Measurements from ENCODE around the gene ARHGAP44. TPM values are rescaled to one million over a fixed set of nuclear protein-coding genes. Genes with fewer than 3 reads are reported as not detected.

ARHGAP44 gene
- total and polyA plus RNA-seq, 2 donors (not counting 3 experiments of a cell fraction or from before 2014, with no cell fraction given): 0.11 to 0.42 TPM

DNA sequence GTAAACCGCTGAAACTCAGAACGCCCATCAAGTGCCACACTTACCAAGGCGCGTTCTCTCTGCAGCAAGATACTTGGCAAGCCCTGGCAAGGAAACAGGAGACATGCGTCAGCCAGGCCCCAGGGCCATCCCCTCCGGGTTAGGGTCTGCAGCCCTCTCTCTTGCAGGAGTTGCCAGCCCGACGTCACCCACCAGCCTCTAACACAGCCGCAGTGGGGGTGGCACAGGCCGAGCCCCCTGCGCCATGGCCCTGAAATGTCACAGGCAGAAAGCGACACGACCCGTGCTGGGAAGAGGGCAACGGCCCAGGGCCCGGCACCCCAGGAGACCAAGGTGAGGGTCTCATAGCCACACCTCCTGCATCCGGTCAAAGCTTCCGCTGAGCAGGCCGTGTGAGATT, 206.6 kb downstream of the ARHGAP44 start:
- TF ChIP-seq POLR2AphosphoS5 (IDR thresholded peaks at IDR 0.05; ENCODE audit: insufficient read depth, low read depth, low read length): no peak
- TF ChIP-seq POLR2A (IDR thresholded peaks at IDR 0.05; ENCODE audit: low read depth, low read length): no peak
- TF ChIP-seq GATA2 (IDR thresholded peaks at IDR 0.05; ENCODE audit: insufficient read depth, insufficient read length, low read depth, low read length): no peak
- TF ChIP-seq, protein P1, sequence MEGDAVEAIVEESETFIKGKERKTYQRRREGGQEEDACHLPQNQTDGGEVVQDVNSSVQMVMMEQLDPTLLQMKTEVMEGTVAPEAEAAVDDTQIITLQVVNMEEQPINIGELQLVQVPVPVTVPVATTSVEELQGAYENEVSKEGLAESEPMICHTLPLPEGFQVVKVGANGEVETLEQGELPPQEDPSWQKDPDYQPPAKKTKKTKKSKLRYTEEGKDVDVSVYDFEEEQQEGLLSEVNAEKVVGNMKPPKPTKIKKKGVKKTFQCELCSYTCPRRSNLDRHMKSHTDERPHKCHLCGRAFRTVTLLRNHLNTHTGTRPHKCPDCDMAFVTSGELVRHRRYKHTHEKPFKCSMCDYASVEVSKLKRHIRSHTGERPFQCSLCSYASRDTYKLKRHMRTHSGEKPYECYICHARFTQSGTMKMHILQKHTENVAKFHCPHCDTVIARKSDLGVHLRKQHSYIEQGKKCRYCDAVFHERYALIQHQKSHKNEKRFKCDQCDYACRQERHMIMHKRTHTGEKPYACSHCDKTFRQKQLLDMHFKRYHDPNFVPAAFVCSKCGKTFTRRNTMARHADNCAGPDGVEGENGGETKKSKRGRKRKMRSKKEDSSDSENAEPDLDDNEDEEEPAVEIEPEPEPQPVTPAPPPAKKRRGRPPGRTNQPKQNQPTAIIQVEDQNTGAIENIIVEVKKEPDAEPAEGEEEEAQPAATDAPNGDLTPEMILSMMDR (IDR thresholded peaks at IDR 0.05; ENCODE audit: extremely low read depth in 1 of 2, insufficient read depth in 1 of 2, low read depth in 1 of 2, low read length in 2 of 2): no peak
- no peak for TF ChIP-seq JUN (IDR thresholded peaks at IDR 0.05; ENCODE audit: borderline replicate concordance, insufficient read depth, insufficient read length, low read depth)
- no peak for TF ChIP-seq MAX (IDR thresholded peaks at IDR 0.05; ENCODE audit: insufficient read depth, insufficient read length)
- TF ChIP-seq FOS (IDR thresholded peaks at IDR 0.05; ENCODE audit: borderline replicate concordance, insufficient read depth, low read length): no peak
- TF ChIP-seq MYC (IDR thresholded peaks at IDR 0.05; ENCODE audit: low read depth, low read length): no peak
- TF ChIP-seq EZH2 (IDR thresholded peaks at IDR 0.05; ENCODE audit: borderline replicate concordance, low read depth, low read length, severe bottlenecking): no peak
- ChIA-PET POLR2A (no interaction called here), CTCF (interaction anchor here (1.2 kb wide), 1 partner anchor 9 kb away, joined by 5 read pairs; no protein-coding TSS in a partner anchor)
- H3K4me3 ChIP-seq (replicated peaks in 1 of 3; ENCODE audit: insufficient read depth in 1 of 3, low read depth in 1 of 3, low read length in 3 of 3): no peak overlapping the region
- H2AFZ ChIP-seq (ENCODE audit: low read depth, low read length): no peak overlapping the region
- H3K9me1 ChIP-seq (replicated peaks; ENCODE audit: control insufficient read depth, extremely low read depth, insufficient read depth, low read length): no peaks in the 10 kb centered on the region
- dilution Hi-C loops (cut with MboI; ENCODE audit: extremely low pct_ligation_motif_present, low sequenced_read_pairs): no loop called here
- H3K4me1 ChIP-seq (ENCODE audit: control insufficient read depth, extremely low read depth, insufficient read depth, low read length): no peaks in the 10 kb centered on the region
- no peaks in the 10 kb centered on the region for H4K20me1 ChIP-seq (replicated peaks; ENCODE audit: control insufficient read depth, extremely low read depth, insufficient read depth, low read length)
- H3K27me3 ChIP-seq (ENCODE audit: control insufficient read depth in 2 of 2, insufficient read depth in 2 of 2, low read length in 2 of 2): no peaks in the 10 kb centered on the region
- no peak overlapping the region for H3K4me2 ChIP-seq (ENCODE audit: insufficient read depth, low read length)
- no peak overlapping the region for H3K27ac ChIP-seq (ENCODE audit: insufficient read depth, low read depth, low read length)
- H3K9me3 ChIP-seq (replicated peaks; ENCODE audit: control insufficient read depth, insufficient read depth, low read length): no peaks in the 10 kb centered on the region
- intact Hi-C loops (cut with micrococcal nuclease): no loop called here
- H3K9ac ChIP-seq (replicated peaks; ENCODE audit: extremely low read depth, insufficient read depth, low read length): no peak overlapping the region
- no peaks in the 10 kb centered on the region for H3K79me2 ChIP-seq (ENCODE audit: control insufficient read depth, insufficient read depth, low read length)
- DNase-seq (ENCODE audit: low read depth, low spot score) (no peak), FAIRE-seq (no peak)
- BruUV-seq (replicated peaks): no TSS peak
- H3K36me3 ChIP-seq (ENCODE audit: control insufficient read depth in 2 of 2, extremely low read depth in 1 of 2, insufficient read depth in 2 of 2, low read length in 2 of 2): peaks cover 39 to 72% of the 10 kb centered on the region in 2 experiments

Measured in endothelial cell of umbilical vein (primary cell).